A549 treated with RU486 at 1 μM for 4 hours (cell line): ENCODE measurements around the gene CRAMP1. TPM values are rescaled to one million over a fixed set of nuclear protein-coding genes. Genes with fewer than 3 reads are reported as not detected.

Experiments used
- total RNA-seq: library from RNA; stranded (reverse); fragments of 200-300 nt; extraction: Qiagen RNA extraction; gene quantifications from 5 replicates; pipeline ENCODE4 v1.2.3, GENCODE V29; 2022; ENCODE audit warnings: low read depth

Gene CRAMP1
- 12.1 to 16.1 TPM (median 14.5 TPM) in 5 replicates for total RNA-seq

GRCh38 chr16:1612320-1613111 lies at the start of gene CRAMP1:
Gene CRAMP1 (plus strand): TSS chr16:1612360. CDS start chr16:1614640, 2,280 bp downstream.

GRCh38 chr16:1677942-1678499 lies 65.9 kb downstream of the CRAMP1 start, which contains the start of gene JPT2:
Gene JPT2 (plus strand): TSS chr16:1678279. CDS start chr16:1678313, 34 bp downstream.

GRCh38 chr16:1705688-1706385 lies 93.7 kb downstream of the CRAMP1 start, which contains the start of gene MAPK8IP3:
Gene MAPK8IP3 (plus strand): TSS chr16:1706195. CDS start chr16:1706340, 145 bp downstream.

Other genes starting within 250 kb of the CRAMP1 start
- 23.4 to 44.3 TPM (median 41.7 TPM) in 5 replicates for gene UNKL, start 197.7 kb upstream of the CRAMP1 start, total RNA-seq
- 30.1 to 39.9 TPM (median 36.1 TPM) in 5 replicates for gene UQCC4, start 191.6 kb upstream of the CRAMP1 start, total RNA-seq
- gene PERCC1, start 181.3 kb upstream of the CRAMP1 start, total RNA-seq, result not detected in 5 replicates
- gene CCDC154, start 167.8 kb upstream of the CRAMP1 start, total RNA-seq, result 0.13 to 0.49 TPM (median 0.41 TPM) in 5 replicates
- gene CLCN7, start 137.3 kb upstream of the CRAMP1 start, total RNA-seq, result 54.7 to 83.5 TPM (median 74.9 TPM) in 5 replicates
- gene PTX4, start 123.4 kb upstream of the CRAMP1 start, total RNA-seq, result not detected in 5 replicates
- 26.4 to 46.2 TPM (median 38.6 TPM) in 5 replicates for gene TELO2, start 119.0 kb upstream of the CRAMP1 start, total RNA-seq
- not detected in 5 replicates for gene TMEM204, start 78.7 kb upstream of the CRAMP1 start, total RNA-seq
- gene IFT140, start 288 bp upstream of the CRAMP1 start, total RNA-seq, result 7.3 to 9.4 TPM (median 8.9 TPM) in 5 replicates
- 161 to 209 TPM (median 164 TPM) in 5 replicates for gene JPT2, start 65.9 kb downstream of the CRAMP1 start, total RNA-seq
- 33.5 to 60.3 TPM (median 44.8 TPM) in 5 replicates for gene MAPK8IP3, start 93.8 kb downstream of the CRAMP1 start, total RNA-seq
- gene NME3, start 159.2 kb downstream of the CRAMP1 start, total RNA-seq, result 30.6 to 59.4 TPM (median 55.1 TPM) in 5 replicates
- gene EME2, start 160.4 kb downstream of the CRAMP1 start, total RNA-seq, result 5.0 to 10.8 TPM (median 9.1 TPM) in 5 replicates
- gene MRPS34, start 160.8 kb downstream of the CRAMP1 start, total RNA-seq, result 170 to 265 TPM (median 253 TPM) in 5 replicates
- gene SPSB3, start 170.2 kb downstream of the CRAMP1 start, total RNA-seq, result 13.2 to 26.3 TPM (median 22.3 TPM) in 5 replicates
- 57.3 to 88.6 TPM (median 81.3 TPM) in 5 replicates for gene NUBP2, start 170.6 kb downstream of the CRAMP1 start, total RNA-seq
- gene IGFALS, start 181.3 kb downstream of the CRAMP1 start, total RNA-seq, result 0.05 TPM in 1 of 5 replicates, not detected in the others
- 58.5 to 71.3 TPM (median 68.8 TPM) in 5 replicates for gene HAGH, start 214.5 kb downstream of the CRAMP1 start, total RNA-seq
- 45.6 to 53.0 TPM (median 47.7 TPM) in 5 replicates for gene FAHD1, start 214.8 kb downstream of the CRAMP1 start, total RNA-seq